ENCODE measurements around the gene MAP3K9. TPM values are rescaled to one million over a fixed set of nuclear protein-coding genes. Genes with fewer than 3 reads are reported as not detected.

MAP3K9 gene
- total RNA-seq, 2 experiments from 2014 or later: 4.2 to 6.4 TPM

GRCh38 chr14:70735043-70735442 lies 74.3 kb downstream of the MAP3K9 start:
- TF ChIP-seq CTCF (conservative IDR thresholded peaks at IDR 0.05; ENCODE audit: low read length): no peak
- no peak for TF ChIP-seq EZH2phosphoT487 (IDR thresholded peaks at IDR 0.05; ENCODE audit: borderline replicate concordance, low read depth, low read length)
- H2AFZ ChIP-seq (ENCODE audit: low read length): no peak overlapping the region
- CTCF ChIA-PET (ENCODE audit: unreplicated experiment): no interaction called here
- H3K9me3 ChIP-seq (ENCODE audit: low read length): no peaks in the 10 kb centered on the region
- no peaks in the 10 kb centered on the region for H3K36me3 ChIP-seq (ENCODE audit: insufficient read depth, low read length)
- H3K79me2 ChIP-seq (ENCODE audit: insufficient read depth, low read depth, low read length): no peaks in the 10 kb centered on the region
- H3K4me1 ChIP-seq (ENCODE audit: insufficient read depth, low read length, poor library complexity, severe bottlenecking): no peaks in the 10 kb centered on the region
- intact Hi-C loops (cut with micrococcal nuclease; ENCODE audit: unreplicated experiment): no loop called here
- no peaks in the 10 kb centered on the region for H3K9me2 ChIP-seq (ENCODE audit: insufficient read depth, low read length)
- no peak overlapping the region for H3K4me3 ChIP-seq (ENCODE audit: low read depth, low read length, poor library complexity, severe bottlenecking)
- no peak overlapping the region for H3K27ac ChIP-seq (ENCODE audit: low read depth, low read length, poor library complexity, severe bottlenecking)
- POLR2A ChIA-PET: no interaction called here
- no peak overlapping the region for H3K4me2 ChIP-seq (ENCODE audit: low read length)
- H4K20me1 ChIP-seq (ENCODE audit: insufficient read depth, low read length): no peaks in the 10 kb centered on the region
- DNase-seq (ENCODE audit: low spot score): no peak
- no TSS peak for BruUV-seq (replicated peaks)

DNA sequence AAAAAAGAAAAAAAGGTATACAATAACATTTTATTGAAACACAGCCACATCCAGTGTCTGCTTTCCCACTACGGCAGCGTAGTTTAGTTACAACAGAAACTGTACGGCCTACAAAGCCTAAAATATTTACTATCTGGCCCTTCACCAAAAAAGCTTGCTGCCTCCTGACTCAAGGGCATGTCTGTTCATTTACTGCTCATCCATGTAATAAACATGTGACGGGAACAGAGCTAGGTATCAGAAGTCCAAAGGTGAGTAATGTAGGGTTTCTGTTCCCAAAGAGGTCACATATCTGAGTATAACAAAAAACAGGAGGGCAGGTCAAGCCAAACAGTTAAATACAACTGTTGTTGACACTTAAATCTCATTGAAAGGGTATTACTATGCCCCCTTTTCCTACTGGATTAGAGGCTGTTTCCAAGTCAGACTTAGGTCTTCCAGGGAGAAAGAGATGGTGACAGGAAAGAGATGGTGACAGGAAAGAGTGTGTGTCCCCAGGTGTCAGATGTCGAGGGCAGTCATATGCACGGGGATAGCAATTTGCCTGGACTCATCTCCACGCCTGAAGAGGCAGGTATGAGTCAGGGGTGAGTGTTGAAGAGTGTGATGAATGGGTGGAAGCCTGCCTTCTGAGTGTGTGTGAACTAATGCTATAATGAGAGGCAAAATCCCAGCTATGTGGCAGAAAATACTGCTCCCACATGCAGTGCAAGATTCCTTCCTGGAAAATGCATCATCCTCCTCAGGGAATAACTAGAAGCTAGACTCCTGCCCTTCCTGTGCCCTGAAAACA lies 77.7 kb downstream of the MAP3K9 start:
- intact Hi-C loops (cut with micrococcal nuclease; ENCODE audit: unreplicated experiment): no loop called here
- no peak overlapping the region for H3K27ac ChIP-seq (ENCODE audit: low read depth, low read length, poor library complexity, severe bottlenecking)
- no peak overlapping the region for H2AFZ ChIP-seq (ENCODE audit: low read length)
- DNase-seq (ENCODE audit: low spot score): no peak
- BruUV-seq (replicated peaks): no TSS peak
- TF ChIP-seq CTCF (conservative IDR thresholded peaks at IDR 0.05; ENCODE audit: low read length): no peak
- no peak for TF ChIP-seq EZH2phosphoT487 (IDR thresholded peaks at IDR 0.05; ENCODE audit: borderline replicate concordance, low read depth, low read length)
- ChIA-PET POLR2A (no interaction called here), CTCF (ENCODE audit: unreplicated experiment) (no interaction called here)
- H3K4me3 ChIP-seq (ENCODE audit: low read depth, low read length, poor library complexity, severe bottlenecking): no peak overlapping the region
- H3K9me2 ChIP-seq (ENCODE audit: insufficient read depth, low read length): no peaks in the 10 kb centered on the region
- no peaks in the 10 kb centered on the region for H3K9me3 ChIP-seq (ENCODE audit: low read length)
- H3K79me2 ChIP-seq (ENCODE audit: insufficient read depth, low read depth, low read length): no peaks in the 10 kb centered on the region
- no peaks in the 10 kb centered on the region for H4K20me1 ChIP-seq (ENCODE audit: insufficient read depth, low read length)
- H3K4me1 ChIP-seq (ENCODE audit: insufficient read depth, low read length, poor library complexity, severe bottlenecking): no peaks in the 10 kb centered on the region
- H3K4me2 ChIP-seq (ENCODE audit: low read length): no peak overlapping the region
- H3K36me3 ChIP-seq (ENCODE audit: insufficient read depth, low read length): no peaks in the 10 kb centered on the region

DNA sequence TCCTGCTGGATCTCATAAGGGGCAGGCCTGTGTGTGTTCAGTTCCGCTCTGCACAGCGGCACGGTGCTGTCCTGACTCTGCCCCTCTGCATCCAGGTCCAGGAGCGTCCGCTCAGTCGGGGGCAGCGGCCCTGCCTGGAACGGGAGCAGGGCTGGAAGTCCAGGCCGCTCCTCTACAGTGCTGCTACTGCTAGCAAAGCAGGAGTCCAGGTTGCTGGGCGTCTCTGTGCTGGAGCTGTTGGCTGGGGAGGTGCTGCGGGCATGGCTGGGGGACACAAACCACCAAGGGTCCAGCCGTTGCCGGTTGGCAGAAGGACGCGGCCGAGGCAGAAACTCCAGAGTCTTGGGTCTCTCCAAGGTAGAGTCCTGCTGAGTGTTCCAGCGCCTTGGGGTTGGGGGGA lies 78.9 kb downstream of the MAP3K9 start:
- Histone ChIP-seq H3K9me3 (ENCODE audit: low read length) (no peaks in the 10 kb centered on the region), H3K4me2 (ENCODE audit: low read length) (no peak overlapping the region), H3K79me2 (ENCODE audit: insufficient read depth, low read depth, low read length) (no peaks in the 10 kb centered on the region), H3K27ac (ENCODE audit: low read depth, low read length, poor library complexity, severe bottlenecking) (no peak overlapping the region), H3K4me1 (ENCODE audit: insufficient read depth, low read length, poor library complexity, severe bottlenecking) (no peaks in the 10 kb centered on the region), H3K4me3 (ENCODE audit: low read depth, low read length, poor library complexity, severe bottlenecking) (no peak overlapping the region), H3K36me3 (ENCODE audit: insufficient read depth, low read length) (no peaks in the 10 kb centered on the region), H3K9me2 (ENCODE audit: insufficient read depth, low read length) (no peaks in the 10 kb centered on the region), H4K20me1 (ENCODE audit: insufficient read depth, low read length) (no peaks in the 10 kb centered on the region), H2AFZ (ENCODE audit: low read length) (no peak overlapping the region)
- TF ChIP-seq EZH2phosphoT487 (IDR thresholded peaks at IDR 0.05; ENCODE audit: borderline replicate concordance, low read depth, low read length) (no peak), CTCF (conservative IDR thresholded peaks at IDR 0.05; ENCODE audit: low read length) (no peak)
- DNase-seq (ENCODE audit: low spot score): no peak
- intact Hi-C loops (cut with micrococcal nuclease; ENCODE audit: unreplicated experiment): no loop called here
- CTCF ChIA-PET (ENCODE audit: unreplicated experiment): no interaction called here
- POLR2A ChIA-PET: no interaction called here
- no TSS peak for BruUV-seq (replicated peaks)

Measured in OCI-LY7 (cell line).